ENCODE results near the gene TIGD6.
"Not testable (repeated sequence)": the region's sequence is repeated elsewhere in the genome, so short reads cannot be mapped to it uniquely, and the experiment has no call there.

Gene TIGD6

GRCh38 chr5:149969181-149969930 lies 31.1 kb downstream of the TIGD6 start:
- no peak for DNase-seq (ENCODE audit: low read depth)

GRCh38 chr5:149966946-149967345 lies 33.5 kb downstream of the TIGD6 start:
- no peak for DNase-seq (ENCODE audit: low read depth)

- no peak for DNase-seq (ENCODE audit: low read depth)
Observed at GRCh38 chr5:149963729-149964128, 36.7 kb downstream of the TIGD6 start.

- no peak for DNase-seq (ENCODE audit: low read depth)
Observed at GRCh38 chr5:149962601-149963300, 37.7 kb downstream of the TIGD6 start.

GRCh38 chr5:149961957-149962409 lies 38.5 kb downstream of the TIGD6 start:
- DNase-seq (ENCODE audit: low read depth) = no peak

GRCh38 chr5:149961186-149961685 lies 39.2 kb downstream of the TIGD6 start:
- DNase-seq (ENCODE audit: low read depth) = no peak

- DNase-seq (ENCODE audit: low read depth) = peak; percentile 89
Observed at GRCh38 chr5:149960272-149961185, 39.9 kb downstream of the TIGD6 start, which contains the start of gene SLC26A2. Gene SLC26A2 (plus strand): TSS chr5:149960758. CDS start chr5:149977653, 16,895 bp downstream.

GRCh38 chr5:149959406-149960236 lies 40.8 kb downstream of the TIGD6 start:
- peak; percentile 31 for DNase-seq (ENCODE audit: low read depth)

- DNase-seq (ENCODE audit: low read depth) = no peak
Observed at GRCh38 chr5:149957855-149958254, 42.6 kb downstream of the TIGD6 start.

GRCh38 chr5:149956685-149957084 lies 43.8 kb downstream of the TIGD6 start:
- DNase-seq (ENCODE audit: low read depth) = no peak

GRCh38 chr5:149954798-149955197 lies 45.7 kb downstream of the TIGD6 start:
- no peak for DNase-seq (ENCODE audit: low read depth)

- no peak for DNase-seq (ENCODE audit: low read depth)
Observed at GRCh38 chr5:149953436-149954121, 46.9 kb downstream of the TIGD6 start.

GRCh38 chr5:149951138-149951749 lies 49.2 kb downstream of the TIGD6 start:
- DNase-seq (ENCODE audit: low read depth) = no peak

GRCh38 chr5:149948993-149949392 lies 51.5 kb downstream of the TIGD6 start:
- DNase-seq (ENCODE audit: low read depth) = no peak

- DNase-seq (ENCODE audit: low read depth) = no peak
Observed at GRCh38 chr5:149946118-149946517, 54.3 kb downstream of the TIGD6 start.

- no peak for DNase-seq (ENCODE audit: low read depth)
Observed at GRCh38 chr5:149944666-149945065, 55.8 kb downstream of the TIGD6 start, which contains the start of gene PDE6A. Gene PDE6A (minus strand): TSS chr5:149944793. CDS start chr5:149944673, 120 bp downstream.

- not testable (repeated sequence) for DNase-seq (ENCODE audit: low read depth)
Observed at GRCh38 chr5:149943177-149943949, 57.1 kb downstream of the TIGD6 start.
